Parathyroid adenoma (tissue), 2 donors: ENCODE data around the gene WNT8B.

Source experiments
- H2AFZ ChIP-seq: fragments of 300-600 bp; sonication (generic); one replicate; pipeline ENCODE4 v1.7.0; 2017; ENCODE audit warnings: antibody characterized with exemption, mild to moderate bottlenecking
- H3K27ac ChIP-seq: fragments of 300-600 bp; sonication (generic); one replicate; pipeline ENCODE4 v1.7.0; 2017
- H3K27me3 ChIP-seq: fragments of 300-600 bp; sonication (generic); one replicate; pipeline ENCODE4 v1.7.0; 2017; ENCODE audit warnings: low read length; ENCODE audit not compliant: control insufficient read depth, insufficient read depth
- H3K36me3 ChIP-seq: fragments of 300-600 bp; sonication (generic); one replicate; pipeline ENCODE4 v1.7.0; 2017; ENCODE audit warnings: low read length; ENCODE audit not compliant: control insufficient read depth, insufficient read depth
- H3K4me1 ChIP-seq: fragments of 300-600 bp; sonication (generic); one replicate; pipeline ENCODE4 v1.7.0; 2017; ENCODE audit warnings: control low read depth
- H3K4me2 ChIP-seq: fragments of 300-600 bp; sonication (generic); one replicate; pipeline ENCODE4 v1.7.0; 2017; ENCODE audit warnings: low read length
- H3K4me3 ChIP-seq: fragments of 300-600 bp; sonication (generic); one replicate; pipeline ENCODE4 v1.7.0; 2017; ENCODE audit warnings: low read depth, low read length
- H3K79me2 ChIP-seq: fragments of 300-600 bp; sonication (generic); one replicate; pipeline ENCODE4 v1.7.0; 2017; ENCODE audit warnings: control low read depth
- H3K9ac ChIP-seq: fragments of 300-600 bp; sonication (generic); one replicate; pipeline ENCODE4 v1.7.0; 2017; ENCODE audit warnings: mild to moderate bottlenecking
- H3K9me3 ChIP-seq: fragments of 300-600 bp; sonication (generic); one replicate; pipeline ENCODE4 v1.7.0; 2017; ENCODE audit warnings: low read length; ENCODE audit not compliant: control insufficient read depth
- CTCF ChIP-seq: fragments of 300-600 bp; sonication (generic); IDR thresholded peaks from one replicate; pipeline ENCODE4 v1.7.0; 2017; ENCODE audit warnings: antibody characterized with exemption, mild to moderate bottlenecking
- donor health status: primary hyperparathyroidism.

The WNT8B gene

GRCh38 chr10:100433253-100434240 lies 29.3 kb upstream of the WNT8B start:
- H3K9me3 ChIP-seq, result no peaks in the 10 kb centered on the region
- TF ChIP-seq CTCF, result peak; percentile 100
- H3K36me3 ChIP-seq, result no peaks in the 10 kb centered on the region
- no peaks in the 10 kb centered on the region for H3K4me1 ChIP-seq
- no peaks in the 10 kb centered on the region for H3K79me2 ChIP-seq
- H3K27me3 ChIP-seq, result no peaks in the 10 kb centered on the region
- H3K27ac ChIP-seq, result no peak overlapping the region
- H3K4me3 ChIP-seq, result no peak overlapping the region
- H2AFZ ChIP-seq, result no peak overlapping the region
- H3K4me2 ChIP-seq, result no peak overlapping the region
- no peak overlapping the region for H3K9ac ChIP-seq

GRCh38 chr10:100436255-100436654 lies 26.6 kb upstream of the WNT8B start:
- no peak overlapping the region for H3K9ac ChIP-seq
- no peaks in the 10 kb centered on the region for H3K36me3 ChIP-seq
- H3K4me2 ChIP-seq, result no peak overlapping the region
- no peak overlapping the region for H3K27ac ChIP-seq
- no peaks in the 10 kb centered on the region for H3K9me3 ChIP-seq
- H3K27me3 ChIP-seq, result no peaks in the 10 kb centered on the region
- H3K79me2 ChIP-seq, result no peaks in the 10 kb centered on the region
- H2AFZ ChIP-seq, result no peak overlapping the region
- TF ChIP-seq CTCF, result no peak
- no peaks in the 10 kb centered on the region for H3K4me1 ChIP-seq
- no peak overlapping the region for H3K4me3 ChIP-seq

GRCh38 chr10:100438674-100439315 lies 24.0 kb upstream of the WNT8B start:
- Histone ChIP-seq H3K9me3 (no peaks in the 10 kb centered on the region), H2AFZ (no peak overlapping the region), H3K27me3 (no peaks in the 10 kb centered on the region), H3K4me3 (no peak overlapping the region), H3K79me2 (no peaks in the 10 kb centered on the region), H3K36me3 (no peaks in the 10 kb centered on the region), H3K4me1 (no peaks in the 10 kb centered on the region), H3K27ac (no peak overlapping the region), H3K4me2 (no peak overlapping the region), H3K9ac (no peak overlapping the region)
- no peak for TF ChIP-seq CTCF

GRCh38 chr10:100442548-100442947 lies 20.3 kb upstream of the WNT8B start:
- no peak overlapping the region for H3K9ac ChIP-seq

More at GRCh38 chr10:100442548-100442947, 20.3 kb upstream of the WNT8B start:
- Histone ChIP-seq H3K4me1 (no peaks in the 10 kb centered on the region), H3K4me2 (no peak overlapping the region), H3K79me2 (no peaks in the 10 kb centered on the region), H3K27ac (no peak overlapping the region), H3K36me3 (no peaks in the 10 kb centered on the region), H3K27me3 (no peaks in the 10 kb centered on the region), H3K4me3 (no peak overlapping the region), H3K9me3 (no peaks in the 10 kb centered on the region), H2AFZ (no peak overlapping the region)
- TF ChIP-seq CTCF, result no peak
